Activated effector memory CD4-positive, alpha-beta T cell treated with Interleukin-2 at 50 U/mL for 16 hours (primary cell): Measurements from ENCODE around the gene SASS6.

ENCODE experiments used
- DNase-seq: peaks from one replicate; pipeline ENCODE4 v3.0.0-alpha.2; 2020

The SASS6 gene

GRCh38 chr1:100039591-100039990 lies 93.1 kb downstream of the SASS6 start:
- no peak for DNase-seq

GRCh38 chr1:100038660-100039287 lies 94.0 kb downstream of the SASS6 start:
- peak; percentile 61 for DNase-seq

GRCh38 chr1:100037927-100038659 lies 94.6 kb downstream of the SASS6 start:
- DNase-seq, result peak; percentile 82

- no peak for DNase-seq
These were observed 95.1 kb downstream of the SASS6 start for GRCh38 chr1:100037656-100037926.

GRCh38 chr1:100036718-100037655 lies 95.7 kb downstream of the SASS6 start:
- DNase-seq, result no peak

GRCh38 chr1:100035214-100035613 lies 97.5 kb downstream of the SASS6 start:
- DNase-seq, result no peak

- DNase-seq, result no peak
These were observed 98.3 kb downstream of the SASS6 start for GRCh38 chr1:100034470-100034869.
